Testis (tissue), 2 donors: ENCODE measurements around the gene CLEC16A.

ENCODE experiments used
- POLR2A ChIP-seq: fragments of 450-650 bp; IDR thresholded peaks from one replicate; pipeline ENCODE4 v1.6.1; 2017; ENCODE audit warnings: antibody characterized with exemption, mild to moderate bottlenecking, moderate library complexity
- TF ChIP-seq, protein P1 (sequence below), 3 experiments: fragments of 450-650 bp in 2 of 3; fragments of 200-600 bp in 1 of 3; sonication (generic) in 1 of 3; IDR thresholded peaks; one replicate each; pipeline ENCODE4 v1.5.1; 2016 to 2019; ENCODE audit warnings: antibody characterized with exemption in 3 of 3, mild to moderate bottlenecking in 2 of 3, moderate library complexity in 1 of 3

DNA sequence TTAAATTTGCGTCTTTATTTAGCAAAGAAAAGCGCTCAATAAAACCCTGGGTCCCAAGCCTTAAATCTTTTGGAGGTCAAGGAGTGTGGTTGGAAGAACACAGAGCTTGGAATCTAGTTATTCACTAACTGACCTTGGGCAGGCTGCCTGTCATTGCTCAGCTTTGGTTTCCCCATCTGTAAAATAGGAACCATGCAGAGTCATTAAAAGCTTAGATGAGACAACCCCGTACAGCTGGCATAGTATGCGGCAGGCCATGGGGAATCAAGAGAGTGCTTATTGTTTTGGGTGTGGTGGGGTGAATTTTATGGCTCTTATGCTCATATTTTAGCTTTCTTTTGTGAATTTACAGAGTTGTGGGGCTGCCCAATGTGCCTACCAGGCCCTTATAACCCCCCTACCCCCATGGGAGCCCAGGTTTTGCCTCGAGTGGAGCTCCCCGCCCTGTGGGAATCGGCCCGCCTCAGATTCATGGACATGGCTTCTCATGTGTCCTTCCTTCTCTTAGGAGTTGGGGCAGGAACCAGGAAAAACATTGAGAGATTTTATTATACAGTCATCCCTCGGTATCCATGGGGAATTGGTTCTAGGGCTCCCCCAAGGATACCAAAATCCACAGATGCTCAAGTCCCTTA, 113.5 kb downstream of the CLEC16A start:
- TF ChIP-seq, protein P1, sequence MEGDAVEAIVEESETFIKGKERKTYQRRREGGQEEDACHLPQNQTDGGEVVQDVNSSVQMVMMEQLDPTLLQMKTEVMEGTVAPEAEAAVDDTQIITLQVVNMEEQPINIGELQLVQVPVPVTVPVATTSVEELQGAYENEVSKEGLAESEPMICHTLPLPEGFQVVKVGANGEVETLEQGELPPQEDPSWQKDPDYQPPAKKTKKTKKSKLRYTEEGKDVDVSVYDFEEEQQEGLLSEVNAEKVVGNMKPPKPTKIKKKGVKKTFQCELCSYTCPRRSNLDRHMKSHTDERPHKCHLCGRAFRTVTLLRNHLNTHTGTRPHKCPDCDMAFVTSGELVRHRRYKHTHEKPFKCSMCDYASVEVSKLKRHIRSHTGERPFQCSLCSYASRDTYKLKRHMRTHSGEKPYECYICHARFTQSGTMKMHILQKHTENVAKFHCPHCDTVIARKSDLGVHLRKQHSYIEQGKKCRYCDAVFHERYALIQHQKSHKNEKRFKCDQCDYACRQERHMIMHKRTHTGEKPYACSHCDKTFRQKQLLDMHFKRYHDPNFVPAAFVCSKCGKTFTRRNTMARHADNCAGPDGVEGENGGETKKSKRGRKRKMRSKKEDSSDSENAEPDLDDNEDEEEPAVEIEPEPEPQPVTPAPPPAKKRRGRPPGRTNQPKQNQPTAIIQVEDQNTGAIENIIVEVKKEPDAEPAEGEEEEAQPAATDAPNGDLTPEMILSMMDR (IDR thresholded peaks at IDR 0.05), result no peak
- TF ChIP-seq POLR2A, result no peak
